HEK293 (cell line): Measurements from ENCODE around the gene SDE2.

Experiments used
- BCL6B ChIP-seq: fragments of 450-650 bp; formaldehyde crosslinking; IDR thresholded peaks from 2 replicates; pipeline ENCODE4 v1.5.1; 2017; ENCODE audit warnings: missing biosample characterization, missing genetic modification characterization
- GLI2 ChIP-seq: fragments of 450-650 bp; formaldehyde crosslinking; IDR thresholded peaks from 2 replicates; pipeline ENCODE4; 2017; ENCODE audit warnings: missing biosample characterization, missing genetic modification characterization, low read depth, borderline replicate concordance
- PRDM1 ChIP-seq: fragments of 450-650 bp; formaldehyde crosslinking; IDR thresholded peaks from 2 replicates; pipeline ENCODE4; 2016; ENCODE audit warnings: missing biosample characterization, missing genetic modification characterization
- PRDM6 ChIP-seq: fragments of 450-650 bp; formaldehyde crosslinking; IDR thresholded peaks from 2 replicates; pipeline ENCODE4 v1.5.1; 2017; ENCODE audit warnings: missing biosample characterization, missing genetic modification characterization
- REPIN1 ChIP-seq: fragments of 450-650 bp; formaldehyde crosslinking; IDR thresholded peaks from 2 replicates; pipeline ENCODE4 v1.5.1; 2017; ENCODE audit warnings: missing biosample characterization, missing genetic modification characterization, low read depth
- SALL2 ChIP-seq: fragments of 450-650 bp; formaldehyde crosslinking; IDR thresholded peaks from 2 replicates; pipeline ENCODE4 v1.5.0; 2017; ENCODE audit warnings: missing biosample characterization, mild to moderate bottlenecking, missing genetic modification characterization, borderline replicate concordance
- SETDB1 ChIP-seq: IDR thresholded peaks from one replicate; pipeline ENCODE4 v1.6.1; 2017; ENCODE audit warnings: mild to moderate bottlenecking, low read length, moderate library complexity, mixed read lengths; ENCODE audit not compliant: insufficient read length
- SP3 ChIP-seq: fragments of 450-650 bp; formaldehyde crosslinking; IDR thresholded peaks from 2 replicates; pipeline ENCODE4 v1.5.1; 2016; ENCODE audit warnings: missing biosample characterization, missing genetic modification characterization
- TRIM28 ChIP-seq: IDR thresholded peaks from 2 replicates; pipeline ENCODE4 v1.6.1; 2011; ENCODE audit warnings: low read length, control low read depth, borderline replicate concordance
- ZBTB26 ChIP-seq: fragments of 450-650 bp; formaldehyde crosslinking; optimal IDR thresholded peaks from 2 replicates; pipeline ENCODE3; 2016; ENCODE audit warnings: missing biosample characterization, mild to moderate bottlenecking, missing genetic modification characterization
- ZBTB48 ChIP-seq: fragments of 450-650 bp; formaldehyde crosslinking; IDR thresholded peaks from 2 replicates; pipeline ENCODE4 v1.5.1; 2016; ENCODE audit warnings: missing biosample characterization, missing genetic modification characterization
- ZBTB49 ChIP-seq: fragments of 450-650 bp; formaldehyde crosslinking; IDR thresholded peaks from 2 replicates; pipeline ENCODE4 v1.5.1; 2016; ENCODE audit warnings: missing biosample characterization, missing genetic modification characterization, low read depth
- ZFP3 ChIP-seq: fragments of 450-650 bp; formaldehyde crosslinking; IDR thresholded peaks from 2 replicates; pipeline ENCODE4 v1.5.1; 2016; ENCODE audit warnings: low read depth, missing biosample characterization, missing genetic modification characterization
- ZFP37 ChIP-seq: fragments of 450-650 bp; formaldehyde crosslinking; IDR thresholded peaks from 2 replicates; pipeline ENCODE4 v1.5.1; 2016; ENCODE audit warnings: missing biosample characterization, missing genetic modification characterization
- ZNF121 ChIP-seq: fragments of 450-650 bp; formaldehyde crosslinking; IDR thresholded peaks from 2 replicates; pipeline ENCODE4 v1.5.1; 2016; ENCODE audit warnings: missing biosample characterization, missing genetic modification characterization
- ZNF155 ChIP-seq: fragments of 450-650 bp; formaldehyde crosslinking; IDR thresholded peaks from 2 replicates; pipeline ENCODE4 v1.5.1; 2016; ENCODE audit warnings: missing biosample characterization, missing genetic modification characterization
- ZNF18 ChIP-seq: fragments of 450-650 bp; formaldehyde crosslinking; IDR thresholded peaks from 2 replicates; pipeline ENCODE4 v1.5.1; 2016; ENCODE audit warnings: missing biosample characterization, missing genetic modification characterization
- ZNF266 ChIP-seq: fragments of 450-650 bp; formaldehyde crosslinking; IDR thresholded peaks from 2 replicates; pipeline ENCODE4 v1.5.1; 2016; ENCODE audit warnings: missing biosample characterization, missing genetic modification characterization, low read depth
- ZNF292 ChIP-seq: fragments of 450-650 bp; formaldehyde crosslinking; IDR thresholded peaks from 2 replicates; pipeline ENCODE4 v1.5.1; 2016; ENCODE audit warnings: low read depth, missing biosample characterization, missing genetic modification characterization, borderline replicate concordance
- ZNF324 ChIP-seq: fragments of 450-650 bp; formaldehyde crosslinking; IDR thresholded peaks from 2 replicates; pipeline ENCODE4 v1.5.1; 2016; ENCODE audit warnings: missing biosample characterization, missing genetic modification characterization
- ZNF362 ChIP-seq: fragments of 450-650 bp; formaldehyde crosslinking; IDR thresholded peaks from 2 replicates; pipeline ENCODE4 v1.5.1; 2016; ENCODE audit warnings: missing biosample characterization, missing genetic modification characterization
- ZNF404 ChIP-seq: fragments of 450-650 bp; formaldehyde crosslinking; IDR thresholded peaks from 2 replicates; pipeline ENCODE4 v1.5.1; 2017; ENCODE audit warnings: missing biosample characterization, missing genetic modification characterization
- ZNF514 ChIP-seq: fragments of 450-650 bp; formaldehyde crosslinking; IDR thresholded peaks from 2 replicates; pipeline ENCODE4 v1.5.1; 2016; ENCODE audit warnings: missing biosample characterization, missing genetic modification characterization
- ZNF530 ChIP-seq: fragments of 450-650 bp; formaldehyde crosslinking; IDR thresholded peaks from 2 replicates; pipeline ENCODE4 v1.5.1; 2016; ENCODE audit warnings: low read depth, missing biosample characterization, missing genetic modification characterization
- ZNF596 ChIP-seq: fragments of 450-650 bp; IDR thresholded peaks from 2 replicates; pipeline ENCODE4 v1.5.0; 2018; ENCODE audit warnings: missing biosample characterization, mild to moderate bottlenecking, missing genetic modification characterization, moderate library complexity
- ZNF792 ChIP-seq: fragments of 450-650 bp; formaldehyde crosslinking; IDR thresholded peaks from 2 replicates; pipeline ENCODE4 v1.5.1; 2016; ENCODE audit warnings: missing biosample characterization, missing genetic modification characterization
- ZSCAN16 ChIP-seq: fragments of 450-650 bp; formaldehyde crosslinking; IDR thresholded peaks from 2 replicates; pipeline ENCODE4 v1.5.1; 2016; ENCODE audit warnings: missing biosample characterization, missing genetic modification characterization
- ZSCAN5A ChIP-seq: fragments of 450-650 bp; formaldehyde crosslinking; IDR thresholded peaks from 2 replicates; pipeline ENCODE4 v1.5.1; 2016; ENCODE audit warnings: missing biosample characterization, missing genetic modification characterization
- ZXDB ChIP-seq: fragments of 450-650 bp; formaldehyde crosslinking; IDR thresholded peaks from 2 replicates; pipeline ENCODE4 v1.5.1; 2016; ENCODE audit warnings: missing biosample characterization, missing genetic modification characterization

SDE2 gene

GRCh38 chr1:225999227-225999911 lies at the start of gene SDE2 (continued):
- TF ChIP-seq PRDM6 (tag by site-specific recombination) (no peak; the same call in 1 of the 2 replicates), ZNF292 (tag by site-specific recombination) (no peak), ZNF530 (tag by site-specific recombination) (no peak), TRIM28 (no peak; the same call in 1 of the 2 replicates), ZNF404 (tag by site-specific recombination) (no peak), ZNF514 (tag by site-specific recombination) (no peak), ZNF362 (tag by site-specific recombination) (no peak), SETDB1 (no peak), REPIN1 (tag by site-specific recombination) (peak; percentile 50; the same call in 1 of the 2 replicates), ZNF121 (tag by site-specific recombination) (no peak; the same call in 1 of the 2 replicates), ZSCAN5A (peak; percentile 92; the same call in 1 of the 2 replicates), ZNF324 (tag by site-specific recombination) (peak; percentile 75), ZXDB (tag by site-specific recombination) (peak; percentile 94), SALL2 (tag by site-specific recombination) (no peak), PRDM1 (peak; percentile 5; the same call in 1 of the 2 replicates), ZBTB26 (peak; percentile 38), ZBTB49 (tag by site-specific recombination) (no peak), BCL6B (peak; percentile 79; the same call in 1 of the 2 replicates), SP3 (tag by site-specific recombination) (peak; percentile 99), ZFP3 (no peak), GLI2 (tag by site-specific recombination) (no peak), ZSCAN16 (tag by site-specific recombination) (0 out of 2 replicates have a peak, but pooled peaks have one; percentile 23), ZNF155 (tag by site-specific recombination) (no peak), ZNF18 (tag by site-specific recombination) (no peak; the same call in 1 of the 2 replicates), ZBTB48 (tag by site-specific recombination) (peak; percentile 74), ZNF266 (tag by site-specific recombination) (no peak), ZNF792 (no peak), ZNF596 (tag by site-specific recombination) (no peak; the same call in 1 of the 2 replicates), ZFP37 (tag by site-specific recombination) (peak; percentile 94)
